HG03565 (cell line): Measurements from ENCODE around the gene KCTD11.
"Not testable (repeated sequence)": the region's sequence is repeated elsewhere in the genome, so short reads cannot be mapped to it uniquely, and the experiment has no call there.

ENCODE experiments used
- ATAC-seq: cut with Tn5 transposase; IDR thresholded peaks from one replicate; pipeline ENCODE4 v1.9.1; 2021; ENCODE audit warnings: mild to moderate bottlenecking, moderate library complexity; ENCODE audit not compliant: unreplicated experiment

KCTD11 gene

GRCh38 chr17:7322520-7323194, 29.3 kb upstream of the KCTD11 start:
- ATAC-seq, result no peak

DNA sequence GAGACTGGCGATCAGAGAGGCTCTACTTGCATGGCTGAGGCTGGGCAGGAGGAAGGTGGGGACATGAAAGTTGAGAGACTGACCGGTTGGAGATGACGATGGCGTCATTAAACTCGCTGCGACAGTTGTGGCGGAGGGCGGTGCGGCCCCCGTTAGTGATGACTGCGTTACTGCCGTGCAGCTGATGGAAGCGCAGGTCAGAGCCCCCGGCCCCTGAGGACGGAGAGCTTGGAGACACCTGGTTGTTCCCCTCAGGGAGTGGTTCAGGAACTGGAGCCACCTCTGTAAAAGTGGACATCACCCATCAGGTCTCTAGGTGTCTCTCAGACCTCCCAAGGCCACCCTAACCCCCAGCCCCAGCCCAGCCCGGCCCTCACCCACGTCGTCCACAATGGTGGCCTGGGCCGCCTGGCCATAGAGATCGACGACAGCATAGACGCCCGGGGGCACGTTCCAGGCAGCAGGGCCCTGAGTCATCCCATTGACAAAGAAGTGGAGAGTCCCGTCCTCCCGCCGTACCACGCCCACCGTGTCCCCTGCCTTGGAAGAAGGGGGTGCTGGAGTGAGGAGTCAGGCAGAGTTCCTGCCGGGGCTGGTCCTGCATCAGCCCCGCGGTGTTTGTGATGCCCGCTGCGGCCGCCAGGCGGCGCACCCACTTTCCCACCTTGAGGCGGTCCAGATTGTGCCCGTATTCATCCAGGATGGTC, 28.1 kb upstream of the KCTD11 start:
- ATAC-seq, result no peak

DNA sequence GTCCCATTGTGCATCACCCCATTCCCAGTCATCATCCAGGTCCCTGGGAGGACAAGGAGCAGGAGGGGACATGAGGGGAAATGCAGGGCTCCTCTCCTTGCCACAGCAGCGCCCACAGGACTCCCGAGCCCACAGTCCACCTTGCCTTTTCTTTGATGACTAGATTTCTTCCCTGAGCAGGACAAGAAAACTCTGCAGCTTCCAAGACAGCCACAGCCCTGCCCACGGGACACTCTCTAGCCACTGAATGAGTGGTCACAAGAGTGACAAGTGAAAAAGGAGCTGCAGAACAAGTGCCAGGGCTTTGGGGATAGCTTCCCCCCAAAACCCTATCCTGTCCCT, 27.6 kb upstream of the KCTD11 start:
- ATAC-seq, result no peak

DNA sequence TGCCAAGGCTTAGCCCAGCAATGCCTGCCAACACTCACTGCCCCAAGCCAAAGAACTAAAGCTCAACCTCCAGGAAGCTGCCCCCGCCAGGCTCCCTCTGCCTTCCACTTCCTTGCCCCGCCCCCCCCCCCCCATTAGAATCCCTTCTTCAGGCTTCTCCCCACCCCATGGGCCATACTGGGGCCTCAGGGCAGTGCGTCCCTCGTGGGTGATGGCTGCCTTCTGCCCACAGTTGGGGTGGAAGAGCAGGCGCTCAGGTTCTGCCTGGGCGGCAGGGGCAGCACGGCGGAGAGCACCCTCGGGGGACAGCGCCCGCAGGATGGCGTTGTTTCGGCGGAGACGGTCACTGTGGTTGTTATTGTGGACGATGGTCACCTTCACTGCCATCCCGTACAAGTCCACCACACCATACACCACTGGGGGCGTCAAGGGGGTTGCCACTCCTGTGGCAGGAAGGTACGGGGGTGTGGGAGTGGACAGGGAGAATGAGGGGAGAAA, 26.9 kb upstream of the KCTD11 start:
- no peak for ATAC-seq

DNA sequence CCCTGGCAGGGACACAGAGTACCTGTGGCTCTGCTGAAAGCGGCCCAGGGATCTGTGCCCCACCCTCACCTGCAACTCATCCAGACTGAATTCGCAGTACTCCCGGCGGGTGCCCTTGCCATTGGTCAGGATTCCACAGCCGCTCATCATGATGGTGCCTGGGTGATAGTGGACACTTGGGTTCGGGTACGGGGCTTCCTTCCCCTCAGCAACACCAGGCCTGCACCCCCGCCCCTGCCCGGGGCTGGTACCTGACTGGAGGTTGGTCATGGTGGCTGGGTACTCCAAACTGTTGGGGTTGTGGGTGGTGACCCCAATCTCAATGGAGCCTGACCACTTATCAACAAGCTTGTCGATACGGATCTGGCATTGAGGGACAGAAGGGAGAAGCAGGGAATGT, 25.8 kb upstream of the KCTD11 start:
- ATAC-seq, result no peak

DNA sequence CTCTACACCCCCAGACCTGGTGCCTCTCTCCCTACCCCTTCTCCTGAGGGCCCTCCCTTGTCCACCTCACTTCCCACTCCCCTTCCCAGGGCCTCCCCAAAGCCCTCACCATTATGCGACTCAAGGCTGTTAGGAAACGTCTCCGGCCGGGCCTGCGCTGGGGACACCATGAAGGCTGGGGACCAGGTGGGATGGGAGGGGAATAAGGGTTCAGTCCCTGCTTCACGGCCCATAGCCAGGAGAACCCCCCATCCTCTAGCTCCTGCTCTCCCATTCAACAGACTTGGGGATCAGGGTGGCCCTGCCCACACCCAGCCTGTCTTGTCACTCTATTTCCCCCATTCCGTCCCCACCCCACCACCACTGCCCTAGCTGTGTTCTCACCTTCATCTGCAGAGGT, 24.9 kb upstream of the KCTD11 start:
- no peak for ATAC-seq

- no peak for ATAC-seq
Observed at GRCh38 chr17:7327501-7327900, 24.5 kb upstream of the KCTD11 start.

DNA sequence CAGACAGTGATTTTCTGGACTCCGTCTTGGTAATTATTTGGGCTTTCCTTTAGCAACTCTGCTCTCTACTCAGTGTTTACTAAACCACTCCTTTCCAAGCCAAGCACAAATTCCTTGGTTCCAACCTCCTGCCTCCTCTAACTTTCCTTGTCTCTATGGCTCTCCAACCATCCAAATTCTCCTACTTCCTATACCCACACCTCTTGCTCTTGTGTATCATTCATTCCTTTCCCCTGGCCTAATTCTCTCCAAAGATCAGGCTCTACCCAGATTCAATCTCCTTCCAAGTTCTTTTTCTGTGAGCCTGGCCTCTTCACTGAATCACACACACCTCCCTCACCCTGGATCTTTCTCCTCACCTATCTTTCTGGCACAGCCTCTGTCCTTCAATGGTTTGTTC, 24.0 kb upstream of the KCTD11 start:
- no peak for ATAC-seq

DNA sequence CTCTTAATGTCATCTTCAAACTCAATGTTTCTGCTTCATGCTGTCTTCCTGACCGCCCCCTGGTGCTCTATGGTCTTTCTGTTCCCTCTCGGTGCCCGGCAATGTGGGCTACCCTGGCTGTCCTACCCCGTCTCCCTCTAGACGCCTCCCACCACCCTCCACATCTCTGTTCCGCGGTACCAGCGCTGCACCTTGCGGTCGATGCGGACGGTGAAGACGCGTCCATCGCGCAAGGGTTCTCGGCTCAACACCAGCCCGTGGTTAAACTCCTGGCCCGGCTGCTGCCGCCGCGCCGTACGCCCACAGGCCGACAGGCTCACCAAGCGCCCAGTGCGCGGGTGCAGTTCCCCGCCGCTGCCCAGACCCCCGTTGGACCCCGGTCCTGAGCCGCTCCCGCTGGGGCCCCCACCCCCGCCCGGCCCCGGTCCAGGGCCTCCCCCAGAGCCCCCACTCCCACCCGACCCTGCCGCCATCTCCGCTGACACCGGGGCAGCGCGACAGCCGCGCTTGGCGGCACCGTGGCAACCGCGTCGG, 23.1 kb upstream of the KCTD11 start, which contains the start of gene NEURL4:
NEURL4 (minus strand) TSS at position 496 of the 534 bp plus-strand sequence; CDS start at position 473, 23 bp downstream.
- ATAC-seq, result peak; percentile 1

- peak; percentile 67 for ATAC-seq
Observed at GRCh38 chr17:7329374-7329996, 22.5 kb upstream of the KCTD11 start.

- peak; percentile 3 for ATAC-seq
Observed at GRCh38 chr17:7329997-7330637, 21.8 kb upstream of the KCTD11 start.

DNA sequence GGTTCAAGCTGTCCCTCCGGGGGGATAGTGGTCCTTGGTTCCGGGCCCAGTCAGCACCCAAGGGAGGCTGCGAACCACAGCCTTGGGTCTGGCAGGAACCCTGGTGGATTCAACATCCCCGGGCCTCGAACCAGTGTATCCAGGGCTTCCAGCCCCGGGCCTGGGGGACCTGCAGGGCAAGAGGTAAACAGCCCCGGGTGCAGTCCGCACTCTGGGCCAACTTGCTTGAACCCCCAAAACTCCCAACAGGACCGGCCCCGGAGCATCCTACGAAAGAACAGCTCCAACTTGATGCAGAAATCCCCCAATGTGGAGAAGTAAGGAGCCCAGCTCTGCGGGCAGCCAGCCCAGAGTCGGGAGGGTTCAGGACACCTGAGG, 21.3 kb upstream of the KCTD11 start:
- no peak for ATAC-seq

- ATAC-seq, result no peak
Observed at GRCh38 chr17:7332111-7332510, 19.9 kb upstream of the KCTD11 start.

GRCh38 chr17:7332600-7333069, 19.3 kb upstream of the KCTD11 start:
- ATAC-seq, result not testable (repeated sequence)

GRCh38 chr17:7334938-7335538, 16.9 kb upstream of the KCTD11 start:
- ATAC-seq, result no peak

DNA sequence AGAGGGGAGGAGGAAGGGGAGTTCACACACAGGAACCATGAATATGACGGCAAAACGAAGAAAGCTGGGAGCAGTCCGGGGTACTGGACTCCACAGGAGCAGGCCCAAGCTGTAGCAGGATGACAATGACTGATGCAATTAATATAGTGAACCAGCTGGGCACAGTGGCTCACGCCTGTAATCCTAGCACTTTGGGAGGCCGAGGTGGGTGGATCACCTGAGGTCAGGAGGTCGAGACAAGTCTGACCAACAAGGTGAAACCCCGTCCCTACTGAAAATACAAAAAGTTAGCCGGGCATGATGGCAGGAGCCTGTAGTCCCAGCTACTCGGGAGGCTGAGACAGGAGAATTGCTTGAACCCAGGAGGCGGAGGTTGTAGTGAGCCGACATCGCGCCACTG, 16.2 kb upstream of the KCTD11 start:
- not testable (repeated sequence) for ATAC-seq

DNA sequence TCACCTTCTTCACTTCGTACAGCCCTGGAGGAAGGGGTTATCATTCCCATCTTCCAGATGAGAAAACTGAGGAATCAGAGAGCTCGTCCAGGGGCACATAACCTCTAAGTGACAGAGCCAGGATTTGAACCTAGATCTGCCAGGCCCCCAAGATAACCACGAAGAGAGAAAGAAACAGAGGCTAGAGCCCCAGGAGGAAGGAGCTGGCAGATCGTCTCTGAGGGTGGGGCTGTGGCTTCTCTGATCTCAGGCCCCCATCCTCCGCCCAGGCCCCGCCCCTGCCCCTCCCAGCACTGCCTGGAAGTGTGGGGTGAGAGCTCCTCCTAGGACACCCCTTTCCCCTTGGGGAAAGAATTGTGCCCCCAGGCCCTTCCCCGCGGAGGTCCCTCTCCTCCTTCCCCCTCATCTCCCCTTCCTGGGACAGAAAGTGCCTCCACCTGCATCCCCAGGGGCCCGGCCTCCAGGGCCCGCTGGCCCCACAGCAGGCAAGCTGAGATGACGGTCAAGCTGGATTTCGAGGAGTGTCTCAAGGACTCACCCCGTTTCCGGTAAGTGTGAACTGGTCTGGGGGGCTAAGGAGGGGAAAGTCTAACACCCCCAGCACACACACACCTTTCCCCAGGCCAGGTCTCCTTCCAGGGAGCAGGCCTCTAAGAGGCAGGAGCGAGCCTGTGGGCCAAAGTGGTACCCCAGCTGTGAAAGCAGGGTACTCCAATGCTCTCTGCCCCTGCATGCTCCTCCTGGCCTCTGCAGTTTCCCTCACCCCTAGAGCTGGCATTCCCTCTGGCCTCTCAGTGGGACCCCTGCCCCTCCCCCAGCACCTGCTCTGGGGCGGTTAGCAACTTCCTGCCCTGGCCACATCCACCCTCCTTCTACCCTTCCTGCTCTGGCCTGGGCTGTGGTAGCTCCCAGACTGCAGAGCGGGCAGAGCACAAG, 15.5 kb upstream of the KCTD11 start, which contains the start of gene ACAP1:
ACAP1 (plus strand) TSS at position 290 of the 936 bp plus-strand sequence; CDS start at position 496, 206 bp downstream.
- no peak for ATAC-seq

GRCh38 chr17:7337600-7337999, 14.4 kb upstream of the KCTD11 start:
- not testable (repeated sequence) for ATAC-seq

- no peak for ATAC-seq
Observed at GRCh38 chr17:7340179-7340578, 11.8 kb upstream of the KCTD11 start.
